GM21390 (cell line): ENCODE measurements around the gene DSCAM.

ENCODE experiments used
- ATAC-seq: cut with Tn5 transposase; IDR thresholded peaks from one replicate; pipeline ENCODE4 v1.9.1; 2021; ENCODE audit not compliant: unreplicated experiment

DSCAM gene

GRCh38 chr21:40152476-40152875 is 694.5 kb downstream of the DSCAM start:
- ATAC-seq = no peak

GRCh38 chr21:40151611-40152010 is 695.3 kb downstream of the DSCAM start:
- ATAC-seq = no peak

- ATAC-seq = no peak
These were observed 700.6 kb downstream of the DSCAM start for GRCh38 chr21:40146216-40146837.

- ATAC-seq = no peak
These were observed 703.0 kb downstream of the DSCAM start for GRCh38 chr21:40143822-40144525.

GRCh38 chr21:40141621-40142020 is 705.3 kb downstream of the DSCAM start:
- no peak for ATAC-seq

- ATAC-seq = no peak
These were observed 706.3 kb downstream of the DSCAM start for GRCh38 chr21:40140675-40141074.

GRCh38 chr21:40139636-40140035 is 707.3 kb downstream of the DSCAM start:
- no peak for ATAC-seq

GRCh38 chr21:40136571-40136970 is 710.4 kb downstream of the DSCAM start:
- no peak for ATAC-seq

- no peak for ATAC-seq
These were observed 712.0 kb downstream of the DSCAM start for GRCh38 chr21:40134731-40135492.

- ATAC-seq = no peak
These were observed 716.5 kb downstream of the DSCAM start for GRCh38 chr21:40130476-40130875.

GRCh38 chr21:40129809-40130208 is 717.1 kb downstream of the DSCAM start:
- ATAC-seq = no peak

- ATAC-seq = no peak
These were observed 718.1 kb downstream of the DSCAM start for GRCh38 chr21:40128891-40129290.

GRCh38 chr21:40120940-40121575 is 725.9 kb downstream of the DSCAM start:
- ATAC-seq = no peak

- no peak for ATAC-seq
These were observed 728.4 kb downstream of the DSCAM start for GRCh38 chr21:40118527-40118926.

GRCh38 chr21:40117236-40117635 is 729.7 kb downstream of the DSCAM start:
- ATAC-seq = no peak

- no peak for ATAC-seq
These were observed 731.2 kb downstream of the DSCAM start for GRCh38 chr21:40115775-40116174.

GRCh38 chr21:40102682-40103081 is 744.3 kb downstream of the DSCAM start:
- no peak for ATAC-seq

- no peak for ATAC-seq
These were observed 747.1 kb downstream of the DSCAM start for GRCh38 chr21:40099809-40100208.

- ATAC-seq = no peak
These were observed 751.5 kb downstream of the DSCAM start for GRCh38 chr21:40095477-40095876.

- no peak for ATAC-seq
These were observed 766.6 kb downstream of the DSCAM start for GRCh38 chr21:40080385-40080784.

- ATAC-seq = no peak
These were observed 772.2 kb downstream of the DSCAM start for GRCh38 chr21:40074710-40075109.

GRCh38 chr21:40074198-40074597 is 772.8 kb downstream of the DSCAM start:
- ATAC-seq = no peak
